Adrenal gland (tissue), 5 donors: ENCODE measurements around the gene SCCPDH.

Experiments
- POLR2A ChIP-seq, 2 donors: fragments of 450-650 bp; IDR thresholded peaks; one replicate each; pipeline ENCODE4 v1.6.1; 2017; ENCODE audit warnings: antibody characterized with exemption in 2 of 2, mild to moderate bottlenecking in 2 of 2, moderate library complexity in 1 of 2
- TF ChIP-seq, protein P1 (sequence below), 6 experiments: fragments of 450-650 bp in 4 of 6; fragments of 200-600 bp in 2 of 6; sonication (generic) in 1 of 6; IDR thresholded peaks; 1 replicate in 5 of 6; 2 replicates in 1 of 6; pipeline versions ENCODE4 v1.5.1 to v1.8.0; 2016 to 2021; ENCODE audit warnings: antibody characterized with exemption in 6 of 6, mild to moderate bottlenecking in 2 of 6, moderate library complexity in 1 of 6
- donor health status: DM: no; HTN: no; CAD: no.

DNA sequence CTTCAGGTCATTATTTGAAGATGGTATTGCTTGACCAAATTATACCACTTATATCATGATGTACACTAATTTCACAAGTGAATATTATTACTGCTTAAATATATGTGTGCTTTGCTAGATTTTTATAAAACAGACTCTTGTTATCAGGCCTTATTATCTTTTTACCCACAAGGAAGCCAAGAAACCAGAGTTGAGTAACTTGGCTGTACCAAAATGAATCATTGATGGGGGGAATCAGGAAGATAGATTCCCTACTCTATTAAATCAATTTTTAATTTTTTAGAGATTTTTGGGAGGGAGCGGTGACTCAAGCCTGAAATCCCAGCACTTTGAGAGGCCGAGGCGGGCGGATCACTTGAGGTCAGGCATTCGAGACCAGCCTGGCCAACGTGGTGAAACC is 16.0 kb upstream of the SCCPDH start:
- TF ChIP-seq, protein P1, sequence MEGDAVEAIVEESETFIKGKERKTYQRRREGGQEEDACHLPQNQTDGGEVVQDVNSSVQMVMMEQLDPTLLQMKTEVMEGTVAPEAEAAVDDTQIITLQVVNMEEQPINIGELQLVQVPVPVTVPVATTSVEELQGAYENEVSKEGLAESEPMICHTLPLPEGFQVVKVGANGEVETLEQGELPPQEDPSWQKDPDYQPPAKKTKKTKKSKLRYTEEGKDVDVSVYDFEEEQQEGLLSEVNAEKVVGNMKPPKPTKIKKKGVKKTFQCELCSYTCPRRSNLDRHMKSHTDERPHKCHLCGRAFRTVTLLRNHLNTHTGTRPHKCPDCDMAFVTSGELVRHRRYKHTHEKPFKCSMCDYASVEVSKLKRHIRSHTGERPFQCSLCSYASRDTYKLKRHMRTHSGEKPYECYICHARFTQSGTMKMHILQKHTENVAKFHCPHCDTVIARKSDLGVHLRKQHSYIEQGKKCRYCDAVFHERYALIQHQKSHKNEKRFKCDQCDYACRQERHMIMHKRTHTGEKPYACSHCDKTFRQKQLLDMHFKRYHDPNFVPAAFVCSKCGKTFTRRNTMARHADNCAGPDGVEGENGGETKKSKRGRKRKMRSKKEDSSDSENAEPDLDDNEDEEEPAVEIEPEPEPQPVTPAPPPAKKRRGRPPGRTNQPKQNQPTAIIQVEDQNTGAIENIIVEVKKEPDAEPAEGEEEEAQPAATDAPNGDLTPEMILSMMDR (IDR thresholded peaks at IDR 0.05): no peak
- no peak for TF ChIP-seq POLR2A (IDR thresholded peaks at IDR 0.05)
